HL-60 (cell line): Measurements from ENCODE around the gene SDK1.

Source experiments
- DNase-seq, 2 experiments: peaks; one replicate each; pipeline ENCODE4 v3.0.0-alpha.2; 2010 to 2020; ENCODE audit warnings: low read depth in 1 of 2, low spot score in 1 of 2
- H3K27ac ChIP-seq: fragments of 250-450 bp; sonication (Bioruptor Pico); replicated peaks from 2 replicates; pipeline ENCODE4 v1.5.1; 2020; ENCODE audit warnings: mild to moderate bottlenecking, moderate library complexity
- H3K27me3 ChIP-seq: fragments of 250-450 bp; sonication (Bioruptor Pico); 2 replicates; pipeline ENCODE4 v1.5.1; 2021; ENCODE audit warnings: mild to moderate bottlenecking, moderate library complexity; ENCODE audit not compliant: insufficient read depth, poor library complexity, severe bottlenecking
- H3K4me3 ChIP-seq: replicated peaks from 2 replicates; pipeline ENCODE4 v1.5.1; 2011; ENCODE audit warnings: mild to moderate bottlenecking, control low read depth, low read length; ENCODE audit not compliant: insufficient read depth
- CTCF ChIP-seq: IDR thresholded peaks from one replicate; pipeline ENCODE4 v1.5.1; 2011; ENCODE audit warnings: low read length, control low read depth, inconsistent platforms; ENCODE audit not compliant: insufficient read depth
- GABPA ChIP-seq: IDR thresholded peaks from 2 replicates; pipeline ENCODE4 v1.6.1; 2012; ENCODE audit warnings: low read depth
- POLR2AphosphoS5 ChIP-seq: IDR thresholded peaks from 2 replicates; pipeline ENCODE4 v1.6.1; 2012; ENCODE audit warnings: low read depth
- REST ChIP-seq: IDR thresholded peaks from 2 replicates; pipeline ENCODE4 v1.6.1; 2012; ENCODE audit warnings: low read depth; ENCODE audit not compliant: insufficient replicate concordance
- SPI1 ChIP-seq: IDR thresholded peaks from 2 replicates; pipeline ENCODE4 v1.6.1; 2012; ENCODE audit warnings: low read depth, mild to moderate bottlenecking, borderline replicate concordance

Gene SDK1

GRCh38 chr7:4074994-4075393 lies 773.9 kb downstream of the SDK1 start:
- Histone ChIP-seq H3K27me3 (no peaks in the 10 kb centered on the region), H3K4me3 (no peak overlapping the region), H3K27ac (no peak overlapping the region)
- TF ChIP-seq CTCF (no peak), REST (no peak), POLR2AphosphoS5 (no peak), GABPA (no peak), SPI1 (no peak)
- no peak for DNase-seq

GRCh38 chr7:4076701-4077294 lies 775.7 kb downstream of the SDK1 start:
- TF ChIP-seq REST, result no peak
- TF ChIP-seq CTCF, result no peak
- no peak for TF ChIP-seq POLR2AphosphoS5
- no peak for TF ChIP-seq GABPA
- no peak for TF ChIP-seq SPI1
- H3K27ac ChIP-seq, result no peak overlapping the region
- H3K27me3 ChIP-seq, result no peaks in the 10 kb centered on the region
- no peak overlapping the region for H3K4me3 ChIP-seq
- no peak for DNase-seq

- Histone ChIP-seq H3K4me3 (no peak overlapping the region), H3K27ac (no peak overlapping the region), H3K27me3 (no peaks in the 10 kb centered on the region)
- TF ChIP-seq SPI1 (no peak), CTCF (no peak), REST (no peak), GABPA (no peak), POLR2AphosphoS5 (no peak)
- no peak for DNase-seq
These were observed 776.9 kb downstream of the SDK1 start for GRCh38 chr7:4077980-4078379.
